ENCODE data around the gene ILDR1.

DNA sequence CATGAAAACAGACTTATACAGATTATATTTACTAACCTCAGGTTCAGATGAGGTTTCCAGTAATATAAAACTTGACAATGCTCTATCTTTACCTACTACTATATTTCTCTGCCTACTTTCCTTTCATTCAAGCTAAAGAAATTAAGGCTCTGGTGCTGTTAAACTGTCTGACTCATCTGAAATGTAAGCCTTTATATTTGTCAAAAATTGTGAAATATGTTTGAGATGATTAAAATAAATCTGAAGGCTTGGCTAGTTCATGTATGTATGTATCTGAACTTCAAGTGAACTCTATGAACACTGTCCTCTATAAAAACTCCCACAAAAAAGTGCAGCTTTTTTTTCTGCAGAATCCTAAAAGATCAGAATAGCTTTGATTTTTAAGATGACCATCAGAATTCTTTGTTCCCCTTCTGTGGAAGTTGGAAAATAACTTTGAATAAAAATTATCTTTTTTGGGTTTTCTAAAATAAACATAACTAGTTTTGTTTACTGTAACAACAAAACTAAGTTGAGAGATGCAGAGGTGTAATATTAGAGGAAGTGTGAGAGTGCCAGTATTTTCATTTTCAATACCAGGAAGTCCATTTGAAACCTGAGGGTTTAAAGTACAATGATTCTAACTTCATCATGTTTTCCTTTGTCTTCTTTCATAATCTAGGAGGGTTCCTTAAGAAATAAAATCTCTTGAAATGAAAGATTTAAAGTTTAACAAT, 42.2 kb downstream of the ILDR1 start:
- TF ChIP-seq, protein P1, sequence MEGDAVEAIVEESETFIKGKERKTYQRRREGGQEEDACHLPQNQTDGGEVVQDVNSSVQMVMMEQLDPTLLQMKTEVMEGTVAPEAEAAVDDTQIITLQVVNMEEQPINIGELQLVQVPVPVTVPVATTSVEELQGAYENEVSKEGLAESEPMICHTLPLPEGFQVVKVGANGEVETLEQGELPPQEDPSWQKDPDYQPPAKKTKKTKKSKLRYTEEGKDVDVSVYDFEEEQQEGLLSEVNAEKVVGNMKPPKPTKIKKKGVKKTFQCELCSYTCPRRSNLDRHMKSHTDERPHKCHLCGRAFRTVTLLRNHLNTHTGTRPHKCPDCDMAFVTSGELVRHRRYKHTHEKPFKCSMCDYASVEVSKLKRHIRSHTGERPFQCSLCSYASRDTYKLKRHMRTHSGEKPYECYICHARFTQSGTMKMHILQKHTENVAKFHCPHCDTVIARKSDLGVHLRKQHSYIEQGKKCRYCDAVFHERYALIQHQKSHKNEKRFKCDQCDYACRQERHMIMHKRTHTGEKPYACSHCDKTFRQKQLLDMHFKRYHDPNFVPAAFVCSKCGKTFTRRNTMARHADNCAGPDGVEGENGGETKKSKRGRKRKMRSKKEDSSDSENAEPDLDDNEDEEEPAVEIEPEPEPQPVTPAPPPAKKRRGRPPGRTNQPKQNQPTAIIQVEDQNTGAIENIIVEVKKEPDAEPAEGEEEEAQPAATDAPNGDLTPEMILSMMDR (IDR thresholded peaks at IDR 0.05; ENCODE audit: poor library complexity): no peak
- TF ChIP-seq EZH2phosphoT487 (IDR thresholded peaks at IDR 0.05; ENCODE audit: low read depth, severe bottlenecking, unreplicated experiment) (no peak), EZH2 (IDR thresholded peaks at IDR 0.05; ENCODE audit: borderline replicate concordance) (no peak)
